Fibroblast of the conjunctiva (primary cell): Measurements from ENCODE around the gene SNRNP27.

Experiments used
- DNase-seq: peaks from one replicate; pipeline ENCODE4 v3.0.0-alpha.2; 2010; ENCODE audit warnings: low read depth

SNRNP27 gene

GRCh38 chr2:69916106-69916505 is 22.4 kb downstream of the SNRNP27 start:
- DNase-seq, result no peak

- peak; percentile 62 for DNase-seq
Measured at GRCh38 chr2:69917852-69918251, 24.1 kb downstream of the SNRNP27 start.

GRCh38 chr2:69918401-69918800 is 24.6 kb downstream of the SNRNP27 start:
- no peak for DNase-seq

GRCh38 chr2:69923116-69923515 is 29.4 kb downstream of the SNRNP27 start:
- DNase-seq, result no peak

GRCh38 chr2:69926849-69927515 is 33.2 kb downstream of the SNRNP27 start:
- peak; percentile 45 for DNase-seq

GRCh38 chr2:69931832-69932595 is 38.3 kb downstream of the SNRNP27 start:
- DNase-seq, result no peak

GRCh38 chr2:69932596-69932922 is 38.8 kb downstream of the SNRNP27 start:
- no peak for DNase-seq

- no peak for DNase-seq
Measured at GRCh38 chr2:69933254-69933828, 39.6 kb downstream of the SNRNP27 start.

- DNase-seq, result peak; percentile 38
Measured at GRCh38 chr2:69933839-69934613, 40.3 kb downstream of the SNRNP27 start.

GRCh38 chr2:69934614-69934908 is 40.8 kb downstream of the SNRNP27 start:
- no peak for DNase-seq

- no peak for DNase-seq
Measured at GRCh38 chr2:69935011-69935410, 41.3 kb downstream of the SNRNP27 start.

- DNase-seq, result no peak
Measured at GRCh38 chr2:69936906-69937305, 43.1 kb downstream of the SNRNP27 start.

- DNase-seq, result no peak
Measured at GRCh38 chr2:69937968-69938367, 44.2 kb downstream of the SNRNP27 start.

- DNase-seq, result no peak
Measured at GRCh38 chr2:69939722-69940121, 46.0 kb downstream of the SNRNP27 start.

- DNase-seq, result no peak
Measured at GRCh38 chr2:69940691-69941090, 46.9 kb downstream of the SNRNP27 start.

- DNase-seq, result no peak
Measured at GRCh38 chr2:69943000-69943842, 49.5 kb downstream of the SNRNP27 start.

- DNase-seq, result no peak
Measured at GRCh38 chr2:69943843-69944525, 50.2 kb downstream of the SNRNP27 start.

- DNase-seq, result no peak
Measured at GRCh38 chr2:69944756-69945155, 51.0 kb downstream of the SNRNP27 start.

GRCh38 chr2:69945441-69945840 is 51.7 kb downstream of the SNRNP27 start:
- no peak for DNase-seq

- DNase-seq, result no peak
Measured at GRCh38 chr2:69945941-69946340, 52.2 kb downstream of the SNRNP27 start.
